HG03432 (cell line): ENCODE results near the gene BAIAP2L1.

Experiments used
- ATAC-seq: cut with Tn5 transposase; IDR thresholded peaks from one replicate; pipeline ENCODE4 v1.9.1; 2021; ENCODE audit warnings: mild to moderate bottlenecking, moderate library complexity; ENCODE audit not compliant: unreplicated experiment

The BAIAP2L1 gene

GRCh38 chr7:98242342-98242741, 158.5 kb downstream of the BAIAP2L1 start:
- ATAC-seq, result no peak

GRCh38 chr7:98241674-98242241, 159.1 kb downstream of the BAIAP2L1 start:
- peak; percentile 18 for ATAC-seq
